Measurements from ENCODE around the gene RLF.

RLF gene

GRCh38 chr1:40155910-40156309, 5.3 kb upstream of the RLF start:
- Histone ChIP-seq H3K9me3 (no peaks in the 10 kb centered on the region), H3K4me1 (ENCODE audit: control insufficient read depth in 1 of 2, insufficient read depth in 1 of 2, low read depth in 1 of 2, low read length in 1 of 2) (peaks cover 37 to 42% of the 10 kb centered on the region in 2 experiments), H3K27ac (no peak overlapping the region), H3K4me3 (ENCODE audit: low read depth in 1 of 2, low read length in 1 of 2) (no peak overlapping the region), H3K36me3 (no peaks in the 10 kb centered on the region), H3K27me3 (no peaks in the 10 kb centered on the region)
- TF ChIP-seq CTCF (IDR thresholded peaks at IDR 0.05), result no peak

GRCh38 chr1:40160806-40161124, 422 bp upstream of the RLF start:
- TF ChIP-seq CTCF (IDR thresholded peaks at IDR 0.05), result no peak

GRCh38 chr1:40161888-40162397, 756 bp downstream of the RLF start:
- TF ChIP-seq CTCF (IDR thresholded peaks at IDR 0.05), result no peak
- no peaks in the 10 kb centered on the region for H3K27me3 ChIP-seq

More at GRCh38 chr1:40160806-40161124, 422 bp upstream of the RLF start:
- Histone ChIP-seq H3K27ac (peak overlapping the region; percentile 89), H3K4me3 (ENCODE audit: low read depth in 1 of 2, low read length in 1 of 2) (peak overlapping the region; percentile 87 to 92), H3K9me3 (no peaks in the 10 kb centered on the region), H3K27me3 (no peaks in the 10 kb centered on the region), H3K4me1 (ENCODE audit: control insufficient read depth in 1 of 2, insufficient read depth in 1 of 2, low read depth in 1 of 2, low read length in 1 of 2) (peaks cover 35 to 45% of the 10 kb centered on the region in 2 experiments), H3K36me3 (no peaks in the 10 kb centered on the region)

GRCh38 chr1:40162753-40163441, 1.7 kb downstream of the RLF start:
- Histone ChIP-seq H3K27me3 (no peaks in the 10 kb centered on the region), H3K9me3 (no peaks in the 10 kb centered on the region), H3K27ac (peak overlapping the region; percentile 89), H3K4me3 (ENCODE audit: low read depth in 1 of 2, low read length in 1 of 2) (peak overlapping the region; percentile 87 to 92), H3K4me1 (ENCODE audit: control insufficient read depth in 1 of 2, insufficient read depth in 1 of 2, low read depth in 1 of 2, low read length in 1 of 2) (peaks cover 35 to 45% of the 10 kb centered on the region in 2 experiments), H3K36me3 (no peaks in the 10 kb centered on the region)
- no peak for TF ChIP-seq CTCF (IDR thresholded peaks at IDR 0.05)

More at GRCh38 chr1:40161888-40162397, 756 bp downstream of the RLF start:
- peak overlapping the region; percentile 87 to 92 for H3K4me3 ChIP-seq (ENCODE audit: low read depth in 1 of 2, low read length in 1 of 2)
- H3K36me3 ChIP-seq, result no peaks in the 10 kb centered on the region
- no peaks in the 10 kb centered on the region for H3K9me3 ChIP-seq
- peaks cover 35 to 45% of the 10 kb centered on the region in 2 experiments for H3K4me1 ChIP-seq (ENCODE audit: control insufficient read depth in 1 of 2, insufficient read depth in 1 of 2, low read depth in 1 of 2, low read length in 1 of 2)
- peak overlapping the region; percentile 89 for H3K27ac ChIP-seq

- no peaks in the 10 kb centered on the region for H3K9me3 ChIP-seq
- no peaks in the 10 kb centered on the region for H3K36me3 ChIP-seq
- H3K27ac ChIP-seq, result no peak overlapping the region
- H3K27me3 ChIP-seq, result no peaks in the 10 kb centered on the region
- peaks cover 29 to 34% of the 10 kb centered on the region in 2 experiments for H3K4me1 ChIP-seq (ENCODE audit: control insufficient read depth in 1 of 2, insufficient read depth in 1 of 2, low read depth in 1 of 2, low read length in 1 of 2)
- H3K4me3 ChIP-seq (ENCODE audit: low read depth in 1 of 2, low read length in 1 of 2), result no peak overlapping the region
- TF ChIP-seq CTCF (IDR thresholded peaks at IDR 0.05), result no peak
These were observed 6.1 kb downstream of the RLF start for GRCh38 chr1:40167317-40167716.
